Motor neuron (in vitro differentiated cells): Measurements from ENCODE around the gene GET4. TPM values are rescaled to one million over a fixed set of nuclear protein-coding genes. Genes with fewer than 3 reads are reported as not detected.
A peak's percentile ranks its signal among the peaks of the same experiment; 100 is the strongest.

Experiments used
- ATAC-seq, 8 experiments: fragments of 200-7000 bp; cut with Tn5 transposase; replicated peaks in 6 of 8; 2 replicates each; pipeline ENCODE4 v1.8.0; 2021; ENCODE audit warnings: mild to moderate bottlenecking in 8 of 8, moderate library complexity in 8 of 8
- H3K27ac ChIP-seq, 2 donors: fragments of 250-450 bp; sonication (Bioruptor Pico); 2 replicates each; pipeline ENCODE4 v1.9.0; 2021; ENCODE audit warnings: antibody characterized with exemption in 2 of 2, mild to moderate bottlenecking in 2 of 2, moderate library complexity in 1 of 2
- H3K4me1 ChIP-seq, 2 donors: fragments of 250-450 bp; sonication (Bioruptor Pico); replicated peaks in 1 of 2; 2 replicates each; pipeline ENCODE4 v1.6.1; 2021; ENCODE audit warnings: antibody characterized with exemption in 2 of 2, mild to moderate bottlenecking in 2 of 2, moderate library complexity in 1 of 2
- H3K4me3 ChIP-seq, 5 donors: fragments of 250-450 bp; sonication (Bioruptor Pico); 2 replicates each; pipeline ENCODE4 v1.9.0; 2021; ENCODE audit warnings: antibody characterized with exemption in 5 of 5, mild to moderate bottlenecking in 5 of 5, moderate library complexity in 4 of 5
- WGBS, 10 experiments: fragments of 450-650 bp; shearing (Covaris generic); methylation state at CpG; one replicate each; pipeline ENCODE4 v1.0.0; 2022; 5-methylcytosine and 5-hydroxymethylcytosine counted together
- in situ Hi-C, 9 experiments: fragments of 400-800 bp; cut with MboI; loops; one replicate each; pipeline ENCODE4 v1.15.0; 2021; ENCODE audit warnings: low sequenced_read_pairs in 9 of 9, low pct_unique_long_range_greater_than_20kb in 2 of 9; ENCODE audit not compliant: unreplicated experiment in 9 of 9
- total RNA-seq, 8 experiments: library from RNA; unstranded; fragments of 300-600 nt; gene quantifications; 2 replicates each; pipeline versions ENCODE4 v1.2.3 to v1.2.4, GENCODE V29; 2022

The GET4 gene
- total RNA-seq, 8 experiments from 2014 or later = 12.6 to 42.8 (median 27.5) TPM

DNA sequence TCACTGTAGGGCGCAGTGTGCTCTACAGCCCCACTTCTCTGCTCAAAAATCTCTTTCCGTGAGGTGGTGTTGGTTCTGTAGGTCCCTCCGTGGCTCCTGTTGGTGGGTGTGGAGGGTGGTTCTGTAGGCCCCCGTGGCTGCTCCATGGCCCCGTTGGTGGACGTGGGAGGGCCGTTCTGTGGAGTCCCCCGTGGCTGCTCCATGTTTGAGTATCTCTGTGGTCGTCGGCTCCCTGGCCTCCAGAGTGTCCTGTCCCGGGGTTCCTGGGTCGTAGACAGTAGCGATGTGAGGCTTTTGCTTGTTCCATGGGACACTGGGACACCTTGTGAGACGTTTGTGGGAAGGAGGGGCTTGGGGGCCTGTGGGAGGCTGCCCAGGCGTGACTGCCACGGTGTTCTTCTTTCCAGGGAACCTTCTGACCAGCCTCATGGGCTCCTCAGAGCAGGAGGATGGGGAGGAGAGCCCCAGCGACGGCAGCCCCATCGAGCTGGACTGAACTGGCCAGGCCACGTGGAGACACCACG lies 18.6 kb downstream of the GET4 start:
- in situ Hi-C loops = no loop called here
- no peak overlapping the region for H3K4me3 ChIP-seq
- H3K4me1 ChIP-seq = peaks cover 0 to 9% of the 10 kb centered on the region in 2 donors
- no peak overlapping the region for H3K27ac ChIP-seq
- ATAC-seq = no peak
- 80 to 100% (median 92%) methylated on average over 1 to 2 of the region's 21 CpGs; no CpG with 5 or more reads in 7 of the 10 experiments for WGBS, 10 experiments

DNA sequence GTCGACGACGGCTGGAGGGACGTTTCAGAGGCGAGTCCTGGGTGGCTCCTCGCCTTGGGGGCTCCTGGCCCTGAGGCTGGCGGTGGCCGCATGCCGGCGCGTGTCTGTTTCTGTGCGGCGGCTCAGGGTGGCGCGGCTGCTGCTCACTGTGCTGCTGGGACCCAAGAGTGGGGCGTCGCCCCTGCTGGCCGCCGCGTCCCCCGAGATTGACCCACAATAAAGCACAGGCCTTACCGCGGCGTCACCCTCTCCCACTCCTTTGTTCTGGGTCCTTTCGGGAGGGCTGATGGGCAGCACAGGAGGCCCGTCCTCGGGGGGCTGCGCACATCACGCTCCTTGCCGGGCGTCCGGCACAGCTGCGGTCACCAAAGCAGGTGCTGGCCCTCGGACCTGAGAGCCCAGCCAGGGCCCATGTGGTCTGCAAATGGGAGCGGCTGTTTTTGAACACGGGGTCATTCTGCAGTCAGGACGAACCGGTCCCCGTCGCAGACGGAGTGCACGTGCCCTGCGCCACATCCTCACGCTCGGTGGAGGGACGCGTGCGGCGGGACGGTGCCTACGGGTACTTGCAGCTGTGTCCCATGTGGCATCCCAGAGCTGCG lies 19.2 kb downstream of the GET4 start:
- Histone ChIP-seq H3K4me3 (no peak overlapping the region), H3K4me1 (peaks cover 0 to 9% of the 10 kb centered on the region in 2 donors), H3K27ac (no peak overlapping the region)
- in situ Hi-C loops = no loop called here
- WGBS, 10 experiments = 96 to 100% (median 96%) methylated on average over 5 to 17 of the region's 52 CpGs; no CpG with 5 or more reads in 7 of the 10 experiments
- ATAC-seq = no peak

DNA sequence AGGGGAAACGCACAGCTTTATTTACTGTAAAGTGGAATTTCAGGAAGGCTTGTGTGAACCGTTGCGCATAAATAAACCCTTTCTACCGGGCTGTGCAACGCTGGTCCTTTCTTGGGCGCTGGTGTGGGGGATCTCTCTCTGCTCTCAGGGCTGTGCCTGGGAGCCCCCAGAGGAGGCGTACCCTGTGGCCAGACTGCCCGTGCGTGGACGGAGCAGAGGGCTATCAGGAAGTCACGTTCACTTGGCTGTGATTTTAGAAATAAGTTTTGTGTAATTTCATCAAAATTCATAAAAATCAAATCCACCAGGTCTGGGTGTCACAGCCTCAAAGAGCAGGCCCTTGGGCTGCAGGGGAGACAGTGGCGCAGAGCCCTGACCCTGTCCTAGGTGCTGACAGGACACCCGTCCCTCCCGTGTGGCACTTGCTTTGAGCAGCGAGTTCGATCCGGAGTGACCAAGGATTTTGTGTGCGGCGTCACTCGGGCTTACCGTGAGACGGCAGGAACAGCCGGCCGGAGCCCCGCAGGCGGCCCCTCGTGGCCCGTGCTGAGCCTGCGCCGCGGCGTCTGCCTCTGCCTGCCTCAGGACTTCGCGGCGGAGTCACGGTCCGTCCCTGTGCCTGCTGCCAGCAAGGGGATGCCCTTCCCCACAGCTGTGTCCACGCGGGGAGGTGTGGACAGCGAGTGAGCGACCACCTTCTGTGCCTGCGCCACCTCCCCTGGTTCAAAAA lies 20.2 kb downstream of the GET4 start:
- 86 to 100% (median 93%) methylated on average over 1 to 17 of the region's 42 CpGs; no CpG with 5 or more reads in 1 of the 10 experiments for WGBS, 10 experiments
- in situ Hi-C loops = no loop called here

GRCh38 chr7:897086-897485 lies 20.7 kb downstream of the GET4 start:
- H3K27ac ChIP-seq = no peak overlapping the region
- no peak overlapping the region for H3K4me3 ChIP-seq
- ATAC-seq = no peak
- in situ Hi-C loops = no loop called here
- H3K4me1 ChIP-seq = peaks cover 3 to 20% of the 10 kb centered on the region in 2 donors
- 60 to 100% (median 98%) methylated on average over 1 to 4 of the region's 14 CpGs; no CpG with 5 or more reads in 6 of the 10 experiments for WGBS, 10 experiments

More for the DNA sequence above, 20.2 kb downstream of the GET4 start:
- no peak overlapping the region for H3K27ac ChIP-seq
- peaks cover 3 to 17% of the 10 kb centered on the region in 2 donors for H3K4me1 ChIP-seq
- ATAC-seq = no peak
- no peak overlapping the region for H3K4me3 ChIP-seq

- H3K4me1 ChIP-seq = peaks cover 3 to 20% of the 10 kb centered on the region in 2 donors
- peak in 5 of 8 experiments; percentile 1 to 19 (median 11) for ATAC-seq
- H3K4me3 ChIP-seq = no peak overlapping the region
- WGBS, 10 experiments = no CpG with 5 or more reads among the region's 27 CpGs
- in situ Hi-C loops = no loop called here
- H3K27ac ChIP-seq = no peak overlapping the region
Observed at GRCh38 chr7:897771-898376, 21.5 kb downstream of the GET4 start.

DNA sequence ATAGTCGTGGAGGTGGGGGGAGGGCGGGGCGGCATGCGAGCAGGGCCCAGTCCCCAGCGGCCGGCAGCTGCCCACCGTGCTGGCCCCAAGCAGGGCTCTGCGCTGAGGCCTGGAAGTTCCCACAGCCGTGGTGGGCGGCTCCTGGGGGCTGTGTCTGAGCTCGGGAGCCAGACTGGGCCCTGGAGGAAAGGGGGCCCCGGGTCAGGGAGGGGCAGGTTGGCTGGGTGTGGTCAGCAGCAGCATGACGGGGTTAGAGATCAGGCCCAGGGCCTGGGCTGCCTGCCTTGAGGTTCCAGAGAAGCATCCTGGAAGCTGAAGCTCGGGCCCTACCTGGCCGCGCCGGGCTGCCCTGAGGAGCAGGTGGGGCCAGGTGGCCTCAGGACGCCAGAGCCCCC lies 22.1 kb downstream of the GET4 start:
- WGBS, 10 experiments = 87% methylated on average over 3 of the region's 18 CpGs; no CpG with 5 or more reads in 9 of the 10 experiments
- Histone ChIP-seq H3K4me3 (no peak overlapping the region), H3K4me1 (peaks cover 3 to 20% of the 10 kb centered on the region in 2 donors), H3K27ac (no peak overlapping the region)
- peak in 1 of 8 experiments; percentile 3 for ATAC-seq
- in situ Hi-C loops = no loop called here

GRCh38 chr7:898855-899681 lies 22.7 kb downstream of the GET4 start:
- ATAC-seq = no peak
- no peak overlapping the region for H3K27ac ChIP-seq
- WGBS, 10 experiments = 60 to 80% (median 72%) methylated on average over 2 to 19 of the region's 54 CpGs; no CpG with 5 or more reads in 7 of the 10 experiments
- peaks cover 3 to 20% of the 10 kb centered on the region in 2 donors for H3K4me1 ChIP-seq
- no peak overlapping the region for H3K4me3 ChIP-seq
- in situ Hi-C loops = no loop called here

- 100% methylated on average over 1 of the region's 16 CpGs; no CpG with 5 or more reads in 9 of the 10 experiments for WGBS, 10 experiments
- Histone ChIP-seq H3K27ac (no peak overlapping the region), H3K4me1 (peaks cover 3 to 24% of the 10 kb centered on the region in 2 donors), H3K4me3 (no peak overlapping the region)
- ATAC-seq = no peak
- in situ Hi-C loops = no loop called here
Observed at GRCh38 chr7:899806-900205, 23.5 kb downstream of the GET4 start.

- H3K27ac ChIP-seq = no peak overlapping the region
- no peak for ATAC-seq
- H3K4me3 ChIP-seq = no peak overlapping the region
- in situ Hi-C loops = no loop called here
- 92% methylated on average over 5 of the region's 26 CpGs; no CpG with 5 or more reads in 9 of the 10 experiments for WGBS, 10 experiments
- H3K4me1 ChIP-seq = peaks cover 3 to 24% of the 10 kb centered on the region in 2 donors
Observed at GRCh38 chr7:900331-901040, 24.1 kb downstream of the GET4 start.

- WGBS, 10 experiments = 75 to 100% methylated on average over 1 to 2 of the region's 8 CpGs; no CpG with 5 or more reads in 8 of the 10 experiments
- Histone ChIP-seq H3K27ac (peak overlapping the region in 1 of 2 donors; percentile 1), H3K4me1 (peaks cover 3 to 24% of the 10 kb centered on the region in 2 donors), H3K4me3 (no peak overlapping the region)
- ATAC-seq = peak in 2 of 8 experiments; percentile 7 to 17
- in situ Hi-C loops = no loop called here
Observed at GRCh38 chr7:901041-901387, 24.7 kb downstream of the GET4 start.

DNA sequence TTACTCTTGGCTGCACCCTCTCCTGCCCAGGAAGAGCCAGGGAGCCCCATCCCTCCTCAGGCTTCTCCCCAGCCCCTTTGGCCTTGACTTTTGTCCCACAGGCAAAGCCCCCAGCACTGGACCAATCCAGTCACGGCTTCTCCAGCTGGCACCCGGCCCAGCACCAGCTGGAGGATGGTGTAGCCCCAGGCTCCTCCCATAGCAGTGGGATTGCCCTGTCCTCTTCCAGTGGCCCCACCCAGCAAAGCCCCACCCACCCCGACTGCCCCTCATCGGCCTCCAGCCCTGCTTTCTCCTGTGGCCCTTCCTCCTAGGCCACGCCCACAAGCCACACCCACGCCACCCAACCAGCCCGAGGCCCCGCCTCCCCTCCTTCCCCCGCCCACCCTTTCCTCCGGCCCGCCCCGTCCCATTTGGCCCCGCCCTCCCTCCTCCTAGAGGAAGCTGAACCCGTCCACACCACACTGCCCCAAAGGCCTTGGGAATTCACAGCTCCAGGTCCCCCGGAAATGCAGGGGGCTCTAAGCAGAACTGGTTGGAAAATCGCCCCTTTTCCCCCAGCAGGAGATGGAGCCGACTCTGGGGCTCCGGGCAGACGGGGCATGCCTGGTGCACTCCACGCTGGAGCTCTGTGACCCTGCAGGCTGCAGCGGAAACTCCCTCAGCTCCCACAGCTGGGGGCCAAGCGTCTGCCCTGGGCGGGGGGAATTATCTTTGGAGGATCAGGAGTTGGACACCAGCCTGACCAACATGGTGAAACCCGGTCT lies 25.2 kb downstream of the GET4 start:
- peak; percentile 78 to 92 (median 81) for ATAC-seq
- Histone ChIP-seq H3K27ac (no peak overlapping the region), H3K4me1 (peaks cover 3 to 24% of the 10 kb centered on the region in 2 donors), H3K4me3 (no peak overlapping the region)
- WGBS, 10 experiments = 15 to 100% (median 20%) methylated on average over 1 to 4 of the region's 24 CpGs; no CpG with 5 or more reads in 7 of the 10 experiments
- in situ Hi-C loops = no loop called here
